ENCODE results near the gene GPR39.

Gene GPR39

GRCh38 chr2:132568656-132569055, 152.1 kb downstream of the GPR39 start:
- DNase-seq, result no peak

- no peak for DNase-seq
Measured at GRCh38 chr2:132573444-132574007, 156.9 kb downstream of the GPR39 start.

- DNase-seq, result no peak
Measured at GRCh38 chr2:132577686-132578085, 161.1 kb downstream of the GPR39 start.

GRCh38 chr2:132581591-132581990, 165.0 kb downstream of the GPR39 start:
- DNase-seq, result no peak

GRCh38 chr2:132581991-132582738, 165.6 kb downstream of the GPR39 start:
- DNase-seq, result no peak

- DNase-seq, result no peak
Measured at GRCh38 chr2:132583666-132584360, 167.2 kb downstream of the GPR39 start.

GRCh38 chr2:132584976-132585817, 168.6 kb downstream of the GPR39 start:
- no peak for DNase-seq

- no peak for DNase-seq
Measured at GRCh38 chr2:132586101-132586511, 169.5 kb downstream of the GPR39 start.

GRCh38 chr2:132586835-132587234, 170.2 kb downstream of the GPR39 start:
- DNase-seq, result no peak

- DNase-seq, result no peak
Measured at GRCh38 chr2:132588576-132588975, 172.0 kb downstream of the GPR39 start.

GRCh38 chr2:132589111-132589830, 172.7 kb downstream of the GPR39 start:
- no peak for DNase-seq

GRCh38 chr2:132589966-132590365, 173.4 kb downstream of the GPR39 start:
- DNase-seq, result no peak

- DNase-seq, result no peak
Measured at GRCh38 chr2:132593171-132593570, 176.6 kb downstream of the GPR39 start.

- no peak for DNase-seq
Measured at GRCh38 chr2:132595186-132595585, 178.6 kb downstream of the GPR39 start.

- DNase-seq, result peak in 1 of 2 donors; percentile 11
Measured at GRCh38 chr2:132595693-132596092, 179.1 kb downstream of the GPR39 start.

GRCh38 chr2:132597166-132597565, 180.6 kb downstream of the GPR39 start:
- no peak for DNase-seq

- no peak for DNase-seq
Measured at GRCh38 chr2:132597831-132598230, 181.2 kb downstream of the GPR39 start.

- no peak for DNase-seq
Measured at GRCh38 chr2:132598536-132598935, 181.9 kb downstream of the GPR39 start.

- no peak for DNase-seq
Measured at GRCh38 chr2:132599556-132599955, 183.0 kb downstream of the GPR39 start.

- DNase-seq, result no peak
Measured at GRCh38 chr2:132604561-132604960, 188.0 kb downstream of the GPR39 start.

GRCh38 chr2:132605236-132606180, 188.9 kb downstream of the GPR39 start:
- no peak for DNase-seq
